ENCODE results near the gene SLC25A44.

GRCh38 chr1:156148216-156148615 is 45.7 kb upstream of the SLC25A44 start:
- no peak for TF ChIP-seq CTCF (IDR thresholded peaks at IDR 0.05)
- no peak for TF ChIP-seq EZH2 (IDR thresholded peaks at IDR 0.05; ENCODE audit: borderline replicate concordance, insufficient read depth, low read depth, low read length, poor library complexity, severe bottlenecking)
